OCI-LY1 (cell line): Measurements from ENCODE around the gene CATSPER1.

Experiments used
- EZH2 ChIP-seq: fragments of 200-600 bp; sonication (generic), shearing (Covaris generic); IDR thresholded peaks from 2 replicates; pipeline ENCODE4 v1.8.0; 2017; ENCODE audit warnings: borderline replicate concordance, mixed run types, mild to moderate bottlenecking, antibody characterized with exemption, low read length, moderate library complexity, mixed read lengths
- TF ChIP-seq, protein P1 (sequence below): fragments of 200-600 bp; sonication (generic), shearing (Covaris generic); IDR thresholded peaks from 2 replicates; pipeline ENCODE4 v1.5.1; 2017; ENCODE audit warnings: mild to moderate bottlenecking, antibody characterized with exemption, low read length, moderate library complexity, mixed read lengths

DNA sequence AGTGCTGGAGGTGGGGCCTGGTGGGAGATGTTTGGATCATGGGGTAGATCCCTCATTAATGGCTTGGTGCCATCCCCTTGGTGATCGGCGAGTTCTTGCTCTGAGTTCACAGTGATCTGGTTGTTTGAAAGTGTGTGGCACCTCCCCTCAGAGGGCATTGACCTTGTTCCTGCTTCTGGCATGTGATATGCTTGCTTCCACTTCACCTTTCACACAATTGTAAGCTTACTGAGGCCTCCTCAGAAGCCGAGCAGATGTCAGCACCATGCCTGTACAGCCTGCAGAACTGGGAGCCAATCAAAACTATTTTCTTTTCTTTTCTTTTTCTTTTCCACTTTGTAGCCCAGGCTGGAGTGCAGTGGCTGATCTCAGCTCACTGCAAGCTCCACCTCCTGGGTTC, 11.0 kb upstream of the CATSPER1 start:
- TF ChIP-seq, protein P1, sequence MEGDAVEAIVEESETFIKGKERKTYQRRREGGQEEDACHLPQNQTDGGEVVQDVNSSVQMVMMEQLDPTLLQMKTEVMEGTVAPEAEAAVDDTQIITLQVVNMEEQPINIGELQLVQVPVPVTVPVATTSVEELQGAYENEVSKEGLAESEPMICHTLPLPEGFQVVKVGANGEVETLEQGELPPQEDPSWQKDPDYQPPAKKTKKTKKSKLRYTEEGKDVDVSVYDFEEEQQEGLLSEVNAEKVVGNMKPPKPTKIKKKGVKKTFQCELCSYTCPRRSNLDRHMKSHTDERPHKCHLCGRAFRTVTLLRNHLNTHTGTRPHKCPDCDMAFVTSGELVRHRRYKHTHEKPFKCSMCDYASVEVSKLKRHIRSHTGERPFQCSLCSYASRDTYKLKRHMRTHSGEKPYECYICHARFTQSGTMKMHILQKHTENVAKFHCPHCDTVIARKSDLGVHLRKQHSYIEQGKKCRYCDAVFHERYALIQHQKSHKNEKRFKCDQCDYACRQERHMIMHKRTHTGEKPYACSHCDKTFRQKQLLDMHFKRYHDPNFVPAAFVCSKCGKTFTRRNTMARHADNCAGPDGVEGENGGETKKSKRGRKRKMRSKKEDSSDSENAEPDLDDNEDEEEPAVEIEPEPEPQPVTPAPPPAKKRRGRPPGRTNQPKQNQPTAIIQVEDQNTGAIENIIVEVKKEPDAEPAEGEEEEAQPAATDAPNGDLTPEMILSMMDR: no peak
- no peak for TF ChIP-seq EZH2
